ENCODE data around the gene PHF8.

PHF8 gene

DNA sequence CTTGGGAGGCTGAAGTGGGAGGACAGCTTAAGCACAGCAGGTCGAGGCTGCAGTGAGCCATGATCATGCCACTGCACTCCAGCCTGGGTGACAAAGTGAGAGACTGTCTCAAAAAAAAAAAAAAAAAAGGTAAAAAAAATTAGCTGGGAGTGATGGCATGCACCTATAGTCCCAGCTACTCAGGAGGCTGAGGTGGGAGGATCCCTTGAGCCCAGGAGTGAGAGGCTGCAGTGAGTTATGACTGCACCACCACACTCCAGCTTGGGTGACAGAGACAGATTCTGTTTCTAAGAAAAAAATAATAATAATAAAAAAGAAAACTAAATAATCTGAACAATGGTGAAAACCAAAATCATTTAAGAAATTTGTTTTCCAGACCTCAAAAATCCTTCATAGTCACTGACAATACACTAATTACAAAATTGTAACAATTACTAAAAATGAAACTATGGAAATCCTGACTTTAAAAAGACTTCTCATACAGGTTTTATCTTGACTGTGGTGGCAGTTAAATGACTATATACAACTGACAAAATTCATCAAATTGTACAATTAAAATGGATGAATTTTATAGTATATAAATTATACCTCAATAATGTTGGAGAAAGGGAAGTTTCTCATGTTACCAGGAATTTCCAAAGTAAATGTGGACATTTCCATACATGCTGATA is 31.3 kb downstream of the PHF8 start:
- no peak for DNase-seq

DNA sequence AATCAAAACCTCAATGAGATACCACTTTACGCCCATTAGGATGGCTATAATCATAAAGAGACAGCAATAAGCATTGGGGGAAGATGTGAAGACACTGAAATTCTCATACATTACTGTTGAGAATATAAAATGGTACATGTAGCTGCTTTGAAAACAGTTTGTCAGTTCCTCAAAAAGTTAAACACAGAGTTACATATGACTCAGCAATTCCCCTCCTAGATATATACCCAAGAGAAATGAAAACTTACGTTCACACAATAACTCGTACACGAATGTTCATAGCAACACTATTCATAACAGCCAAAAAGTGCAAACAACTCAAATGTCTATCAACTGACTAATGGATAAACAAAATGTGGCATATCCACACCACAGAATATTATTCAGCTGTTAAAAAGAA is 36.6 kb downstream of the PHF8 start:
- no peak for DNase-seq

DNA sequence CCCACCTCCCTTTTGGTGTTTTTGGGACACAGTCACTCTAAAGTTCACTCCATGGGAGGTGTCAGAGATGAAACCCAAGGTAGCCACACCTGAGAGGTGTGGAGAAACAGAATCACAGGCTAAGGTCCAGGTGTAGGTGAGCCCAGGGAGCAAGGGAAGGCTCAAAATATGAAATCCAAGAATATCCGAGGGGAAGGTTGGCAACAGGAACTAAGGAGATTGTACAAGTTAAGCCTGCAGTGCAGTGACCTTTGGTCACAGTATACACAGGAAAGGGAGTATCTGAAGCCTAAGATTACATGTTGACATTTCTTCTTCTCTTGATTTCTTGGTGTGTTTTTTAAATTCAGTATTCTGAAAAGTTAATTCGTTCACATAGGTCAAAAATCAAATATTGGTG is 46.5 kb downstream of the PHF8 start:
- DNase-seq = no peak

DNA sequence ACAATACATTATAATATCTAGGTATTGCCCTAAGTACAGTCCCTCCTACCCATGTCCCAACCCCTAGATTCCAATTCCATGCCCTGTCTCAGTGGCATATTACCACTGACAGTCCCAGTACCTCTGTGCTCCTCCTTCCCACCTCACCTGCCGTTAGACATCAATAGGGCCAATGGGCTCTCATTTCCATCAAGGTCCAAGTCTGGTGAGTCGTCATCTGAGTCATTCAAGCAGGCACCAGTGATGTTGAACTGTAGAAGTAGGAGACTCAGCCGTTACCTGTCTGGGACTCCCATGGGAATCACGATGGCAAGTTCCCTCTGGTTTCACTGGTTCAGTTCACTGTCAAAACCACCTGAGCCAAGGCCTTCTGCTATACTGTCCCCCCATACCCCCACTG is 51.7 kb downstream of the PHF8 start:
- DNase-seq = no peak

DNA sequence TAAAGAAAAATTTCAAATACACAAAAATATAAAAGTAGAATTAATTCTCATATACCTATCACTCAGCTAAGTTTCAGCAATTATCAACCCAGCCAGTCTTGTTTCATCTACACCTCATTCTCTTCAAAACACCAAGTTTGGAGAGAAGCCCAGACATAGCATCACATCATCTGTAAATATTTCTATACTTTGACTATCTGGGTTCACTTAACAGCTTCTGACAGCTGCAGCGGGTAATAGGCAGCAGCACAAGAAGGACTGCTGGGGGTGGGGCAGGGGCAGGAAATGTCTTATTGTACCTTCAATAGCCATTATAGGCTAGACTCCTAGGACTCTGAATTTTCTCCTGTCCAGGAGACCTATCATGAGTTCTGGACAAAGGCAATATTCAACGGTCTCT is 54.1 kb downstream of the PHF8 start:
- no peak for DNase-seq

DNA sequence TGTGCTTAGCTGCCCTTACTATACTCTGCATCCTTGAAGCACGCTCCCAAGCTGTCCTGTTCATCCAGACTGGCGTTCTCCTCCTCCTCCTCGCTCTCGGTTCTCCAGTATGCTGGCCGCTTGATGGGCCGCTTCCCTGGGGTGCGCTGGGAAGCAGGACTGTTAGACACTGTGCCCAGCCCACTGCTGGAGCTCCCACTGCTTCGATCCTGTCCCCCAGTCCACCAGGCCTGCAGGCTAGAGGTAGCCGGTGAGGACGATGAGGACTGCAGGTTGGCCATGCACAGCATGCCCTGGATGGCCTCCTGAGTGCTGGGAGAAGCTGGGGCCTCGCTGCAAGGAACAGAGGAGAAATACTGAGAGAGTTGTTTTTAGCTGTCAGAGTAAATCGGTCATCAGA is 59.4 kb downstream of the PHF8 start:
- no peak for DNase-seq

DNA sequence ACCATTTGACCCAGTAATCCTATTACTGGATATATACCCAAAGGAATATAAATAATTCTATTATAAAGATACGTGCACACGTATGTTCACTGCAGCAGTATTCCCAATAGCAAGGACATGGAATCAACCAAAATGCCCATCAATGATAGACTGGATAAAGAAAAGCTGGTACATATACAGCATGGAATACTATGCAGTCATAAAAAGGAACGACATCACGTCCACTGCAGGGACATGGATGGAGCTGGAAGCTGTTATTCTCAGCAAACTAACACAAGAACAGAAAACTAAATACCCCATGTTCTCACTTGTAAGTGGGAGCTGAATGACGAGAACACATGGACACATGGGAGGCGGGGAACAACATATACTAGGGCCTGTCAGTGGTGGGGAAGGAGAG is 69.7 kb downstream of the PHF8 start:
- DNase-seq = no peak

DNA sequence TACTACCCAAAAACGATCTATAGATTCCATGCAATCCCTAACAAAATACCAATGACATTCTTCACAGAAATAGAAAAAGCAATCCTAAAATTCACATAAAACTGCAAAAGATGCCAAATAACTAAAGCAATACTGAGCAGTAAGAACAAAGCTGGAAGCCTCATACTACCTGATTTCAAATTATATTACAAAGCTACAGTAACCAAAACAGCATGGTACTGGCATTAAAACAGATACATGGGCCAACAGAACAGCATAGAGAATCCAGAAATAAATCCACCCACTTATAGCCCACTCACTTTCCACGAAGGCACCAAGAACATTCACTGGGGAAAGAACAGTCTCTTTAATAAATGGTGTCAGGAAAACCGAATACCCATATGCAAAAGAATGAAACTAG is 74.7 kb downstream of the PHF8 start:
- DNase-seq = no peak

DNA sequence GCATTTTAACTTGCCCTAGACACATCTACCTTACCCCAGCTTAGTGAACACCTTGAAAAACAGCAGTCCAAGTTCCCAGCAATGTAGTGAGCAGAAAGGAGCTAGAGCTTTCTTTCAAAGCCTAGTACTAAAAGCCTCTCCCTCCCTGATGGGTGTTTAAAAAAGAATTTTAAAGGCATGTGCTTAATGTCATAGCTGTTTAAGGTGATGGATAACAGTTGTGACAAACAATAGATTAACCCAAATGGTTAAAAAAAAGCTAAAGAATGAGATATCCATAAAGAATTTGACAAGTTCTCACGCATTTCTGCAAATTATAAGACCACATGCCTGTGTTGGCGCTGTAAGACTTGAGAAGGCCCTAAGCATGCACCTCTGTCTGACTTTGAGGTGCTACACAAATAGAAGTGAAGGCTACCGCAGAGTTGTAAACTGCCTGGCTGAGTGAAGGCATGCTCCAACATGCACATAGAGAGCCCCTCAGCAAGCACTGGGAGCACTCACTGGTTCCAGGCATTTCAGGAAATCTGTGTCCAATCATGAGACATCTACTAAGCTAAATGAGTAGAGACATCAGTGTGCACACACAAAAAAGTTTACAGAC is 94.0 kb downstream of the PHF8 start:
- DNase-seq = no peak

DNA sequence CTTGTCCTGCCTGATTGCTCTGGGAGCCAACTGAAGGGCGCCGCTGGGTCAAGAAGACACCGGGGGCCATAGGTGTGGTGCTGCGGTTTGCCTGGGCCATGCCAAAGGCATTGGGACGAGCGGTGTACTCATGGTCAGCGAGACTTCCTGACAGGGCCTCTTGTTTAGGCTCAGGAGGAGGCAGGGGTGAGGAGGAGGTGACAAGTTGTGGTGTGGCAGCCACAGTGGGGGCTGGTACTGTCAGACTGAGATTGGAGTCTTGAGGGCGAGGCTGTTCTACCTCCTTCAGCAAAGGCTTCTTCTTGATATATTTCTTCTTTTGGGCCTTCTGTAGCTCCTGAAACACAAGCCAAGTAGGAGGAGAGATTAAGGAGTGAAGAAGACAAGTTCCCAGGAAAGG is 104.1 kb downstream of the PHF8 start:
- no peak for DNase-seq

DNA sequence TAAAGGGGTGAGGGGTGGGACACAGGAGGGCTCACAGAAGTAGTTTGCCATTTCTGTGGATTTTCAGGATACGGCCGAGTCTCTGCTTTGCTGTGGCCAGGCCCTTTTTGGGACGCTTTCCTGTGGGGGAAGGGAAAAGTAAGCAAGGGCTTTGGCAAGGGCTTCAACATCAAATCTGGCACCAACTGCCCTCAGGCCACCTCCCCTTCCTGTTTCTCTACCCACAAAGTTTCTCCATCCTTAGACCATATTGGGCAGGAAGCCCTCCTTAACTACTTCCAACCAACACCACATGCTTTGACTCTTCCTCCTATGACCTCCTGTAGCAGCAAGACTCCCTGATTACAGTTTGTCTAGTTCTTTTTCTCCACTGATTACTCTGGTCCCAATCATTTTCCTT is 105.1 kb downstream of the PHF8 start:
- no peak for DNase-seq

DNA sequence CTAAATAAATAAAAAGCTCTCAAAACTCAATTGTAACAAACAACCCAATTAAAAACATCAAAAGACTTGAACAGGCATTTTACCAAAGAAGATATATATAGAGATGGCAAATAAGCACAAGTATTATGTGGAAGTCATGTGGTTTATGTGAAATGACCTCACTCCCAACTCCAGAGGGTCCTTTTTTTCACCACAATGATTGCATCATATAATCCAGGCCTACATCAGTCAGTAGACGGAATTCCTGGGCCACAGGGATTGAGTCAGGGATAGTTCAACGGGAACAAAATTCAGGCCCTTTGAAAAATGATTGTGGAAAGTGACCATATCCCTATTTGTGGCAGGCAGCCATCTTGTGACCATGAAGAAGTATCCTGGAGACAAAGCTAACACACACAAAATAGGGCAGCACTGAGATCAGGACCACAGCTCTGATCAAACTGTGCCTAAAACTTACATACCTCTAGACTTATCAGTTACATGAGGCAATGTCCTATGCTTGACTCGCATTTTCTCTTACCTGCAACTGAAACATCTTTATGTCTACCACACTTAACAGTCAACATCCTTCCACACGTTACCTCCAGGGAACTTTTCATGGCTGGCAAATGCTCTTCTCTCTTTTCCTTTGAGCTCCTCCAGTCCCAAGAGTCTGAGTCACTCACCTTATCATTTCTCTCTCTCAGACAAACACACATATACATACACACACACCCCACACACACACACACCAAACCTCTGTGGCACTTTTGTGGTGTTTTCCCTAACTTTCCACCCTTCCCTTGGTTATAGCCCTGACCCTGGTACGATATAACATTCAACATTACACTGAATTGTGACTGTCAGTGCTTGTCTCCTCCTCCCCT is 113.5 kb downstream of the PHF8 start:
- DNase-seq = no peak

DNA sequence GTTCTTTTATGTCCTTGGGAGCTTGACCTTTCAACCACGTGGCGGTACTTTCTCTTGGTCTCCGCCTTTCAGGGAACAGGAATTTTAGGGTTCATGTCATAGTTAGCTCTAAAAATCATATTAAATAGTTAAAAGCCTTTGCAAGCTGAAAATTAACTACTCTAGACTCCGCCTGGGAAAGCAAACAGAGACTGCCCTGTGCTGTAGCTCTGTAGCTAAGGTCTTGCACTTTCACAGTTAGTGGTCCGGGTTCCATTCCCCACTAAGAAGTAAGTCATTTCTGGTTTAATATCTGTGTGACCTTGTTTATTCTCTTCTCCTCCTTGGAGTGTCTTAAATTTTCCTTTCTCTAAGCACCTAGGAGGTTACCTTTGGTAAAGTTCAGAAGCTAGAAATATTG is 118.2 kb downstream of the PHF8 start:
- no peak for DNase-seq

DNA sequence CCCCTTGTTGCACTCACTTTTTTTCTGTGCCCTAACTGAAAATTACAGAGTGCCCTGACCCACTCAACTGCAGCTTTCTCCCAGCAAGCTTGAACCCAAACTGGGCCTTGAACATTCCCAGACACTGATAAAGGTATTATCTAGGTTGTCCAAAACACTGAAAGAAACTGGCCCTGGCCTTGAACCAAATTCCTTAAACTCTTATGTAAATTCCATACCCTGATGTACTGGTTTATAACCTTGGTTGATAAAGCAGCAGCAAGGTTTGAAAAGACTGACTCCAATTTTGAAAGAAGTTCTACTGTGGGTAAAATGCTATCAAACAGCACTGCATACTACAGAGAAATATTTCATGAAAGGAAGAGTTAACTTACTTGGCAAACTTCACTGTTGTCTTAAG is 125.6 kb downstream of the PHF8 start:
- DNase-seq = no peak

DNA sequence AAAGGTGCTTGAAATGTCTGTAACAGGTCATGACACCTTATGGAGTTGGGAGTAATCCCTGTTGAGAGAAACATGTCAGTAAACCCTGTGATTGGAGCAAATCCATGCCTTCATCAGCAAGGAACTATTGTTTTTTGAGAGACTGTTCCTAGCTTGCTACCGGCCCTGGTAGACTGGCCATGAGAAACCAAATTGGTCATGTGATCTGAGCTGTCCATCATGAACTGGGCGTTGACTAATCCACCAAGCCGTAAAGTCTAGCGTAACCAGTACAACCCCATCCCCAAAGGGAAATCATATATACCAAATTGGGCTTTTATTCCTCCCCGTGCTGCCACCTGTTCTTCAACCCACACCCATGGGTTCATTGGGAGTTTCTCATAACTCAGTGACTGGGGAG is 143.7 kb downstream of the PHF8 start:
- DNase-seq = no peak

DNA sequence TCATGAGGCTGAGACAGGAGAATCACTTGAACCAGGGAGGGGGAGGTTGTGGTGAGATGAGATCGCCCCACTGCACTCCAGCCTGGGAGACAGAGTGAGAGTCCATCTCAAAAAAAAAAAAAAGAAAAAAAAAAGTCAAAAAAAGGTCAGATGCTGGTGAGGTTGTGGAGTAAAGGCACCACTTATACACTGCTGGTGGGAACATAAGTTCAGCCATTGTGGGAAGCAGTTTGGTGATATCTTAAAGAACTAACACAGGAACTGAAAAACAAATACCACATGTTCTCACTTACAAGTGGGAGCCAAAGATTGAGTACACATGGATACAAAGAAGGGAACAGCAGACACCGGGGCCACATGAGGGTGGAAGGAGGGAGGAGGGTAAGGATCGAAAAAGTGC is 149.0 kb downstream of the PHF8 start:
- no peak for DNase-seq

Data from activated gamma-delta T cell (primary cell).